Measurements from ENCODE around the gene C2orf68.

- TF ChIP-seq, protein P1, sequence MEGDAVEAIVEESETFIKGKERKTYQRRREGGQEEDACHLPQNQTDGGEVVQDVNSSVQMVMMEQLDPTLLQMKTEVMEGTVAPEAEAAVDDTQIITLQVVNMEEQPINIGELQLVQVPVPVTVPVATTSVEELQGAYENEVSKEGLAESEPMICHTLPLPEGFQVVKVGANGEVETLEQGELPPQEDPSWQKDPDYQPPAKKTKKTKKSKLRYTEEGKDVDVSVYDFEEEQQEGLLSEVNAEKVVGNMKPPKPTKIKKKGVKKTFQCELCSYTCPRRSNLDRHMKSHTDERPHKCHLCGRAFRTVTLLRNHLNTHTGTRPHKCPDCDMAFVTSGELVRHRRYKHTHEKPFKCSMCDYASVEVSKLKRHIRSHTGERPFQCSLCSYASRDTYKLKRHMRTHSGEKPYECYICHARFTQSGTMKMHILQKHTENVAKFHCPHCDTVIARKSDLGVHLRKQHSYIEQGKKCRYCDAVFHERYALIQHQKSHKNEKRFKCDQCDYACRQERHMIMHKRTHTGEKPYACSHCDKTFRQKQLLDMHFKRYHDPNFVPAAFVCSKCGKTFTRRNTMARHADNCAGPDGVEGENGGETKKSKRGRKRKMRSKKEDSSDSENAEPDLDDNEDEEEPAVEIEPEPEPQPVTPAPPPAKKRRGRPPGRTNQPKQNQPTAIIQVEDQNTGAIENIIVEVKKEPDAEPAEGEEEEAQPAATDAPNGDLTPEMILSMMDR (IDR thresholded peaks at IDR 0.05; ENCODE audit: low read length): no peak
- TF ChIP-seq EZH2 (optimal IDR thresholded peaks at IDR 0.05; ENCODE audit: low read depth, low read length): no peak
- TF ChIP-seq EZH2phosphoT487 (IDR thresholded peaks at IDR 0.05; ENCODE audit: low read length): no peak
These were observed 53.7 kb downstream of the C2orf68 start for GRCh38 chr2:85558160-85558559.

Data from MM.1S (cell line).